ENCODE measurements around the gene SLC23A2.

SLC23A2 gene

GRCh38 chr20:4952229-4952628 is 49.1 kb downstream of the SLC23A2 start:
- no peak for TF ChIP-seq CTCF (IDR thresholded peaks at IDR 0.05; ENCODE audit: insufficient read depth, low read depth, low read length, missing control alignments)
- no peak overlapping the region for H3K4me3 ChIP-seq (ENCODE audit: low read depth, low read length)
- no peak for DNase-seq (ENCODE audit: low read depth)

GRCh38 chr20:4951299-4951698 is 50.0 kb downstream of the SLC23A2 start:
- no peak overlapping the region for H3K4me3 ChIP-seq (ENCODE audit: low read depth, low read length)
- TF ChIP-seq CTCF (IDR thresholded peaks at IDR 0.05; ENCODE audit: insufficient read depth, low read depth, low read length, missing control alignments), result no peak
- no peak for DNase-seq (ENCODE audit: low read depth)

GRCh38 chr20:4950841-4951240 is 50.5 kb downstream of the SLC23A2 start:
- no peak overlapping the region for H3K4me3 ChIP-seq (ENCODE audit: low read depth, low read length)
- TF ChIP-seq CTCF (IDR thresholded peaks at IDR 0.05; ENCODE audit: insufficient read depth, low read depth, low read length, missing control alignments), result no peak
- no peak for DNase-seq (ENCODE audit: low read depth)

- TF ChIP-seq CTCF (IDR thresholded peaks at IDR 0.05; ENCODE audit: insufficient read depth, low read depth, low read length, missing control alignments), result no peak
- no peak overlapping the region for H3K4me3 ChIP-seq (ENCODE audit: low read depth, low read length)
- no peak for DNase-seq (ENCODE audit: low read depth)
Observed at GRCh38 chr20:4950437-4950836, 50.9 kb downstream of the SLC23A2 start.

GRCh38 chr20:4949833-4950178 is 51.5 kb downstream of the SLC23A2 start:
- TF ChIP-seq CTCF (IDR thresholded peaks at IDR 0.05; ENCODE audit: insufficient read depth, low read depth, low read length, missing control alignments), result peak; percentile 64
- peak overlapping the region; percentile 29 for H3K4me3 ChIP-seq (ENCODE audit: low read depth, low read length)
- peak; percentile 71 for DNase-seq (ENCODE audit: low read depth)

- DNase-seq (ENCODE audit: low read depth), result no peak
- no peak for TF ChIP-seq CTCF (IDR thresholded peaks at IDR 0.05; ENCODE audit: insufficient read depth, low read depth, low read length, missing control alignments)
- H3K4me3 ChIP-seq (ENCODE audit: low read depth, low read length), result no peak overlapping the region
Observed at GRCh38 chr20:4947817-4948559, 53.3 kb downstream of the SLC23A2 start.

- no peak for TF ChIP-seq CTCF (IDR thresholded peaks at IDR 0.05; ENCODE audit: insufficient read depth, low read depth, low read length, missing control alignments)
- H3K4me3 ChIP-seq (ENCODE audit: low read depth, low read length), result no peak overlapping the region
- DNase-seq (ENCODE audit: low read depth), result peak; percentile 67
Observed at GRCh38 chr20:4946986-4947385, 54.3 kb downstream of the SLC23A2 start.

Data from GM12865 (cell line).